HG02678 (cell line): ENCODE data around the gene FBXO36.
"Not testable (repeated sequence)": the region's sequence is repeated elsewhere in the genome, so short reads cannot be mapped to it uniquely, and the experiment has no call there.

Source experiments
- ATAC-seq: cut with Tn5 transposase; IDR thresholded peaks from one replicate; pipeline ENCODE4 v1.9.1; 2021; ENCODE audit warnings: mild to moderate bottlenecking, moderate library complexity; ENCODE audit not compliant: unreplicated experiment

Gene FBXO36, protein sequence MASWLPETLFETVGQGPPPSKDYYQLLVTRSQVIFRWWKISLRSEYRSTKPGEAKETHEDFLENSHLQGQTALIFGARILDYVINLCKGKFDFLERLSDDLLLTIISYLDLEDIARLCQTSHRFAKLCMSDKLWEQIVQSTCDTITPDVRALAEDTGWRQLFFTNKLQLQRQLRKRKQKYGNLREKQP

DNA sequence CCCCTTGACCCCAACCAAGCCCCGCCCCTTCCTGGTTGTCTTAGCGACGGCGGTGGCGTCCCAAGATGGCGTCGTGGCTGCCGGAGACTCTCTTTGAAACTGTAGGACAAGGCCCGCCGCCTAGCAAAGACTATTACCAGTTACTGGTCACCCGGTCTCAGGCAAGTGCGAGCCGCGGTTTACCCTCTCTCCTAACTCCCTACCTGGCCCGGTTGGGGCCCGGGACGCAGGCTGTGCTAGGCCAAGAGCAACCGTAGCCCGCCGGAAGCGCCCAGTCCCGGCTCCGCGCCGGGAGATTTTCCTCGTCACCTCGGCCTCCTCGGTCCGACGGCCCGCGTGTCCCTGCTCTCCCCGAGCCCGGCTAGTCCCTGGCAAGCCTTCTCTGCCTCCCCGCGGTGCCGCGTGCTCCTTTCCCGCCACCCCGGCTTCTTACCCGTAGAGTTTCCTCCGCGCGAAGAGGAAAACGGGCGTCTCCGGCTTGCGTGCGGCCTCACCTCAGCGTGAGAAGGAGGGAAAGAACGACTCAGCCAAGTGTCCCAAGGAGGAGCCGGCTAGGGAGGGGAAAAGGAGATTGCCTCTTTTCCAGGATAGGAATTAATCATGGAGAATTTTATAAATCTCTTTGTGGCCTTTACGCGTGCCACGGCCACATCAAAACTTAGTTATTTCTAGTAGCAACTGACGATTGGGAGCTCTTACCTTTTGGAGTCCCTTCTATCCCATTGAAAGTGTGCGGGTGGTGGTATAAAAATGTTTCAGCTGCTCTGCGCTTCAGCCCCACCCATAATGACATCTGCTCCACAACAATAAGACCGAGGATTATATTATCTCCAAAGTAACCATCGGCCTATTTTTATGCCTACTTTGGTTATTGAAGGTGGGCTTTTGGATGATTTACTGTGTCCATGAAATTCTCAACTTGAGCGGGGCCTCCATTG, at the start of gene FBXO36:
Gene FBXO36 (plus strand): TSS at position 55 of the 938 bp plus-strand sequence. CDS start 11 bp downstream, at position 66.
- ATAC-seq: peak; percentile 67

DNA sequence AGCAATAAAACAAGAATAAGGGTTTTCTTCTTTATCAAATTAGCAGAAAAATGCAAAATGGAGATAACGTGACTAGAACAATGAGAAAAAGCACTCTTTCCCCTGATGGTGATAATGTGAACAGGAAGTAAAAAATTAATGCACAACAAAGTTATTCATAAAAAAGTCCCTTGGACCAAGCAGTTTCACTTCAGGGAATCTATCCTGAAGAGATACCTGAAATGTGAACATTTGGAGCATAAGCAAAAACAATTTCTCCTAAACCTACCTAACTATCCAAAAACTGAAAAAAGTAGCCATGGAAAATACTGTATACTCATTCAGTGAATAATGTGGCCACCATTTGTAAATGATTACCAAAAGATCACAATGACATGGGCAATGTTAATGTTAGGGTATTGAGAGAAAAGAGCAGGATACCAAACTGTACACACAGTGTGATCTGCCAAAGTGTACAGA, 49.2 kb upstream of the FBXO36 start:
- peak; percentile 80 for ATAC-seq

DNA sequence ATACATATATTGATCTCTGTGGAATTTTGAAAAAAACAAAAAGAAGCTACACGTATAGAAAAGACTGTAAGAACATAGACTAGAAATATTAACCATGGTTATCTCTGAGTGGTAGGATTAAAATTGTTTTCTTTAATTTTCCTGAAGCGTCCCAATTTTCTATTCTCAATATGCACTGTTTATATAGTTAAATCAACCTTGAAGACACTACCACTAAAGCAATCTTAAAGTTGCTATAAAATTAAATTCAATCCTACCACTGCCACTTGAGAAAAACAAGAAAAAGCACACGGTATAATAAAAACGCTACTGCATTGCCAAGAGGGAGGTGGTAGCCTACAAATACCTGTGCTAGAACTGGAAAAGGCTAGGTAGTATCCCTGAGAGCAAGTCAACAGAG, 47.7 kb upstream of the FBXO36 start:
- no peak for ATAC-seq

DNA sequence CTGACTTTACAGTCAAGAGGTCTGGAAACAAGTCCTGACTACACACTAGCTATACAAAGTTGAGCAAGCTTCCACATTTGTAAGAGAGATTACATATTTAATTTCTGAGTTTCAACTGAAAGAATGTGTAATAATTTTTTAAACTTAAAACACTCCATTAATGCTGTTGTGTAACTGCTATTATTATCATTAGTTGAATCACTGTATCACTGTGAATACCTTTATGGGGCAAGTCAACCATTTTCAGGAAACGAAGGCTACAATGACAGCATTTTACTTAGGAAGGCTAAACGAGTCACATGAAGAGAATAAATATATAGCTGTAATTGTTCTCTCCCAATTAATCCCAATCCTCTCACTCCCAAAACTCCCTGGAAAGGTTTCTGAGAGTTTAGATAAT, 46.8 kb upstream of the FBXO36 start:
- no peak for ATAC-seq

DNA sequence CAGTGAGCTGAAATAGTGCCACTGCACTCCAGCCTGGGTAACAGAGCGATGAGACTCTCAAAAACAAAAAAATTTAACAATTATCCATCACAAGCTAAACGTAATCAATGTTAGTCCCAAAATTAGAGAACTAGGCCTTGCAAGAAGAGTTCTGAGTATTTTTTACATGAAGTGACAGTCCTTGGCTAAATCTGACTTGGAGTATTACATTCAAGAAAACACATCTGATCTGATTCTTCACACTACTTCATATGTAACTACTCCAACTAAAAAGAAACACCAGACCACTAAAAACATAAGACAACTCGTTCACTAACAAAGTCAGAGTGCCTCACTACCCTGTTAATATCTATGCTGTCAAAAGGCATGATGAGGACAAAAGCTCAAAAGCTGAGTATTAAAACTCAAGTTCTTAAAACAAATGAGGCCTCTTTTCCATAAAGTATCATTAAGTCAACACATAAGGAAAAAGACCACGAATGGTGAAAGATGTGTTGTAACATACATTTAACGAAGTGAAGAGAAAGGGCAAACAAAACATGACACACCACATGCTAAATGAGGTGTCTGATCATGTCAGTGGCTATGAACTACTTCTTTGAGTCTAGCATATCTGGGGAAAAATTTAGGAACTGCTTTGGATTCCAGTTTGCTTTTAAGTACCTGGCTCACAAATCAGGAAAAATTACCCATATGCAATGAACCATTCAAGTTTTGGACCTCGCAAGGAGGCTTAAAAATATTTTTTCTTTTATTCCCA, 42.9 kb upstream of the FBXO36 start:
- no peak for ATAC-seq

DNA sequence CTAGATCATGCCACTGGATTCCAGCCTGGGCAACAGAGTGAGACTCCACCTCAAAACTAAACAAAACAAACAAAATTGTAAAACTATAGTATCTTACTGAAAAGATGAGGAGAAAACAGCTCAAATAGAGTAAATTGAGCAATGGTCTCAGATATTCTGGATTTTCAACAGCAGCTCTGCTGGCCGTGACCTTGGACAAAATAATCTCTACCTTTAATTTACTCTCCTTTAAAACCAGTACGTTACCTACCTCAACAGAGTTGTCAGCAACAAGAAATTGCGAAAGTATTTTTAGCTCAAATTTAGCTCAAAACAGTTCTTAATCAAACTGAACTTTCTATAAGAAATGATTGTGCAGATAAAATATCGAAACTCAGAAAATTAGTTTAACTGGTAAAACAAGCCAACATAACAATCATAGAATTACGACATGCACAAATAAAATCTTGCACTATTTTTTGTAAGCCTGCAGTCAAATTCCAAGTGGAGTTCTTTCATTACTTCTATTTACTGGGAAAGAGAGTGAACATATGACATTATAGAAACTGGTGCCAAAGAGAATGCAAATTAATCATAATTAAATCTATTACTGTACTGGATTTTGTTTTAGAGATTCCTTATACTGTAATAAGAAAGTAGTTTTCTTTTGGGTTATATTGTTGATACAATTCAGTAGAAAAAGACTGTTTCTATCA, 41.3 kb upstream of the FBXO36 start:
- ATAC-seq: no peak

DNA sequence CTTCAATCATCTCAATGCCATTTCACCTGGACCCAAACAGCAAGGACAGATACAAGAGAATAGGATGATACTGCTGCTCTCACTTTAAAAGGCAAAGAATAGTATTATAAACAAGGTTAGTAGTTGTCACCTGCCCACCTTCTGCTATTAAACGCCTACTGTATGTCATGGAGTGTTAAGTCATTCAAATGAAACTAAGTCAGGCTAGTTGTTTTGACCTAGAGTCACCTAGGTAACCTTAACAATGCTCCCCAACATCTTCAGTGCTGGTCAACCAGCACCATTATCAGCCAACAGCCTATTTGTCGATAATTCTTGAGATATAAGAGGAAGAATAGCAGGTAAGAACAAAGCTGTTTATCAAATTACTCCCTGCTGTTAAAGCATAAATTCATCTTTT, 39.7 kb upstream of the FBXO36 start:
- no peak for ATAC-seq

DNA sequence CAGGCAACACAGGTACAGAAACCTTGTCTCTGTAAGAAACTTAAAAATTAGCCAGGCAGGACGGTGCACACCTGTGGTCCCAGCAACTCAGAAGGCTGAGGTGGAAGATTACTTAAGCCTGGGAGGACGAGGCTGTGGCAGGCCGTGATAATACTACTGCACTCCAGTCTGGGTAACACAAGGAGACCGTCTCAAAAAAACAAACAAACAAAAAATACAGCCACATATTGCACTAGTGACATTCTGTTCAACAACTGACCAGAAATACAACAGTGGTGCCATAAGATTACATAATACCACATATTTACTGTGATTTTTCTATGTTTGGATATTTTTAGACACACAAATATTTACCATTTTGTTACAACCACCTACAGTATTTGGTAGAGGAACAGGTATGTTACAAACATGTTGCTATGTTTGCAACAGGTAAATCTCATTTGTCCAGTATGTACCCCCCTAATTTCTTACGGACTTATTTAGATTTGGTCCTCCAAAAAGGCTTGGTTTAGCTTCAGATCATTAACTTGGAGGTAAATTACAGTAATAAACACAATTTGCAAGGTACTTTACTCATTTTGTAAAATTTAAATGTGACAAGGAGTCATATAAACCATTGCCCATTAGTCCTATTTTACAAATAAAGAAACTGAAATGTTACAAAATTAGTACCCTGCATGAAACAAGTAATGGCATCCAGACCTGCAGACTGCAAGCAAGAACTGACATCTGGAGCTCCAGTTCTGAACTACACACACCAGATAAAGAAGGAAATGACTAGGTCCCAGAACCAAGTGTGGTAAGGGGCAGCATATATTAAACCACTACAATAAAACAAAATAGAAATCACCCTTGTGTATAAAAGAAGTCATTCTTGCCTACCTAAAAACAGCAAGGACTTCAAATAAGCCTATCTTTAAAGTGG, 37.3 kb upstream of the FBXO36 start:
- ATAC-seq: peak; percentile 82

DNA sequence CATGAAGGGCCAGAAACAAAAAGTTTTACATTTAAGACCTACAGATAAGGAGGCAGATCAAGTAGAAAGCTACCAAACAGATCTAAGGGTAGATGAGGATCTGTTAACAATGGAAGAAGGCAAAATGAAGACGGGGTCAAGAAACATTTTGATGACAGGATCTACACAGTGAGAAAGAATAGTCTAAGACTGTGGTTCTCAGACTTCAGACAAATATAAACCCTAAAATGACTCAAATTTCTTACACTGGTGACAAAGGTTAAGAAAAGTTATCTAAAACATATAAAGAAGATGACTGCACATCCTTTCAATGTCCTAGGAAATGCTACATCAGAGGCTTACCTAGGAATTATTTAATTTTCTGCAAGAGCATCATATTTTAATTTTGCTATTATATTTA, 34.9 kb upstream of the FBXO36 start:
- ATAC-seq: no peak

DNA sequence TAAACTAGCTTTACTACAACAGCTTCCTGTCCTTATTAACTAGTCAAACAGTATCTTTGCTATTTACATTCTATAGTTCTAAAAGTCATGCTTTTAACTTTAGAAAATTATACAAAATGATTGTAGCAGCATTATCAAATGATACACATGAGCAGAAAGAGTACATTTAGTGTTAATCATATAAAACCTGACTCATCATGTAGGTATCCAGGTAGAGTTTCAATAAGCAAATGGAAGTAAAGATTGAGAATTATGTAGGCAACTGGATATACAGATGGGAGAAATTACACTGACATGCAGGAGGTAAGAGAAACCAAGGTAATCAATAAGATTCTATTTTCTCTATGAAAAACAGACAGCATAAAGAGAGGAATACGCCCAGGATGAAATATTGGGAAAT, 34.3 kb upstream of the FBXO36 start:
- ATAC-seq: no peak

DNA sequence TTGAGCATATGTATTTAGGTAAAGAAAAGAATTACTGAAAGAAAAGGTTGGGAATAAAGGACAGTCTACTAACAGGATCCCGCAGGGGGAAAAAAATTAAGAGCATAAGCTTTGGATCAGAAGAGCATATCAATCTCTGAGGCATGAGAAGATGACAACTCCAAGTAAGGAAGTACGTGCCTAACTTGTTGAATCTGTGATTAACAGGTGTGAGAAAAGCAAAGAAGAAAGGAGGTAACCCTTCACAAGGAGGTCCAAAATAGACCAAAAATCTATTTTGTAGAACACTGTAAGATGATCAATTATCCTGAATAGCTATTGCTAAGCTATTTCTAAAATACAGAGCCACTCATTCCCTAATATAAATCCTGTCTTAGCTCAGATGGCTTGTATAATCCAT, 33.3 kb upstream of the FBXO36 start:
- ATAC-seq: no peak

DNA sequence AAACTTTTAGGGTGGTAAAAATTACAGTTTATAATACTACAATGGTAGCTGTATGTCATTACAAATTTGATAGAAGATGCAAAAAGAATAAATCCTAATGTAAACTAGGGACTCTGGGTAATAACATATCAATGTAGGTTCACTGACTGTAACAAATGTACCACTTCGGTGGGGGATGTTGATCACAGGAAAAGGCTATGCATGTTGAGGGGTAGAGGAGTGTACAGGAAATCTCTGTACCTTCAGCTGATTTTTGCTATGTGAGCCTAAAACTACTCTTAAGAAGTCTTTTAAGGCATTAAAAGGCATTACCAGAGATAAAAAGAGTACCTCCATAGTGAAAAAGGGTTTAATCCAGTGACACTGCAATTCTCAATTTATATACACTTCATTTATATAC, 25.4 kb upstream of the FBXO36 start:
- ATAC-seq: no peak

DNA sequence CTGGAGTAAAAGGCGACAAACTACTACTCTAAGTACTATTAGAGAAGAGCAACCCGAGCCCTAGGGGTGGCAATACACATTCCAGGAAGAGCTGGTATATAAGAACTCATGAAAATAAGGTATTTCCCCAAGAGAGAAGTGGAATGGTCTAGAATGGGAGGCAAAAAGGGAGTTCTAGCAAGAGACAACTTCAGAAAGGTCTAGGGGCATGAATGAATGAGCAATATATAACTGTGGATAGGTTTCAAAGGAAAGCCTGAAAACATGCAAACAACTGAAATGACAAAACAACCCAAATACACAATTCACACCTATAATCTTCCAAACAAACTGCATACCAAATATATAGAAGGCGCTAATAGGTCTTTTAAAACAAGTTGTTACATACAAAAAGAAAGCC, 22.7 kb upstream of the FBXO36 start:
- no peak for ATAC-seq

DNA sequence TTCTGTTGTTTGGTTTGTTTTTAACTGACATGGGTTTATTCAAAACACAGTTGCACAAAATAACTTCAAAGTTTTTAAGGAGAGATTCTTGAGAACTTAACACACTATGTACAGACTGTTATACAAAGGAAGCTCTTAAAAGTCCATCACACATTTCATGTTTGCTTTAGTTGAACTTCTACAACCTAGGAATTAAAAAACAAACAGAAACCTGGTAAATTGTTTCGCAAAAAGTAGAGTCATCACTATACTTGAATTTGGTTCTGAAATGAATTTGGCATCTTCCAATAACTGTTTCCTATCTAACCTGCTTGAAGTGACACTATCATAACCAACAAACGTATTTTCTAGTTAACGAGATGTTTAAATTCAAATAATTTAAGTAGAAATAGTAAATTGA, 22.3 kb upstream of the FBXO36 start:
- ATAC-seq: no peak

DNA sequence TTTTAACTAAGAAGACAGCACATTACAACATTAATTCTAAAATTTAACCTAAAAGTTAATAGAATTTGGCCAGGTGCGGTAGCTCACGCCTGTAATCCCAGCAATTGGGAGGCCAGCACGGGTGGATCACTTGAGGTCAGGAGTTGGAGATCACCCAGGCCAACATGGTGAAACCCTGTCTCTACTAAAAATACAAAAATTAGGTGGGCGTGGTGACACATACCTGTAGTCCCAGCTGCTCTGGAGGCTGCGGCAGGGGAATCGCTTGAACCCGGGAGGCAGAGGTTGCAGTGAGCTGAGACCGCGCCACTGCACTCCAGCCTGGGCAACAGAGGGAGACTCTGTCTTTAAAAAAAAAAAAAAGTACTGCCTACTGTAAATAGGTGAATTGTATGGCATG, 21.8 kb upstream of the FBXO36 start:
- ATAC-seq: not testable (repeated sequence)

DNA sequence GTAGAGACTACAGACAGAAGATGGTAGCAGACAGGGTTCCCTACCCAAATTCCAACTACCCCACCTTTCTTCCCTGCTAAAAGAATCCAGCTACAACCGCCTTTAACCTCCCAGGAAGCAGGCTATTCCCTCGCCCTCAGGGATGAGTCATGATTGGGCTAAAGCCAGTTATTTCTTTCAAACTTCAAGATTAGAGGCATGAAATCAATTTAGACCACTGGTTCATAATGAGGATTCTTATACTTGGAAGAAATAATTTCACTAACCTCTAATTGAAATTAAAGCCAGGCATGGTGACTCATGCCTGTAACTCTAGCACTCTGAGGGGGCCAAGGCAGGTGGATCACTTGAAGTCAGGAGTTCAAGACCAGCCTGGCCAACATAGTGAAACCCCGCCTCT, 20.5 kb upstream of the FBXO36 start:
- ATAC-seq: no peak

DNA sequence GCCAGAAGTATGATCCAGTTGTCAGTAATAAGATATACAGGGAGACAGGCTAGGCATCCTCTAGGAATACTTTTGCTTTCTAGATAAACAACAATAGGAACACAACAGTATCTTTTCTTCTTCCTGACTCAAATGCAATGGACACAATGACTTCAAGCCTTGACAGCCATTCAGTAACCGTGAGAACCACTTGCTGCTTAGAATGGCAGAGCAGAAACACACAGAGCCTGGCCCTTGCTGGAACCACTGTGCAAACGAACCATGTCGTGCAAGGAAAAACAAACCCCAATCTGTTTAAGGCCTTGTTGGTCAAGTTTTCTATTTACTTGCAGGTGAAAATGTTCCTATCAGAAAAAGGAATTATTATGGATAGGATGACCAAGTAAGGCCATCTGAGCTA, 19.3 kb upstream of the FBXO36 start:
- ATAC-seq: no peak

DNA sequence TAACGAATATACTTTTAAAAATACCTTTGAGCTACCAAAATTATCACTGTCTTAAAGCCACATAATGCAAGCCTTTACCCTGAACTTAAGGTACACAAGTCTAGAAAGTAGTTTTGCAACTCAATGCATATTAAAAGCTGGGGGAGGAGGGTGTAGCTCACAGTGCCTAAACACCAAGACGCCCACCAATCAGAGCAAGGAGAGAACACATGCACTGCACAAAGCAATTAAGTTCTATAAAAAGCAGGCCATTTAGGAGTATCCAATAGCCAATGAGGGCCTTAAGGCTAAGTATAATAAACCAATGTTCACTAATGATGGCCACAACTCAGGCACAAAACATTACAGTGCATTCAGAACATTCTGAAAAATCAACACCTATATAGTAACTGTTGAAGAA, 16.7 kb upstream of the FBXO36 start:
- no peak for ATAC-seq

DNA sequence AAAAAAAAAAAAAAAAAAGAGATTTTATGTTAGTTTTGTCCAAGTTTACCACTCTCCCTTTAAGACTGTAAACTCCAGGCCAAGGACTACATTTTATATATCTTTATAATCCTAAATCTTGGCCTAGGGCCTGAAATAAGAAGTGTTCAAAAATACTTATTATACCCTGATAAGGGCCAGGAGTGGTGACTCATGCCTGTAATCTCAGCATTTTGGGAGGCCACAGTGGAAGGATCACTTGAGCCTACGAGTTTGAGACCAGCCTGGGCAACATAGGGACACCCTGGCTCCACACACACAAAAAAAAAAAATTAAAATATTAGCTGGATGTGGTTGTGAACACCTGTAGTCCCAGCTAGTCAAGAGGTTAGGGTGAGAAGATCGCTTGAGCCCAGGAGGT, 13.2 kb upstream of the FBXO36 start:
- no peak for ATAC-seq
